SU-DHL-6 (cell line): ENCODE results near the gene BMERB1.

ENCODE experiments used
- H2AFZ ChIP-seq: fragments of 200-600 bp; sonication (generic); 2 replicates; pipeline ENCODE4 v1.6.1; 2014; ENCODE audit warnings: low read depth, mild to moderate bottlenecking, moderate library complexity, mixed read lengths, antibody characterized with exemption, low read length; ENCODE audit not compliant: severe bottlenecking
- H3F3A ChIP-seq: fragments of 200-600 bp; shearing (Covaris generic); 2 replicates; pipeline ENCODE4 v1.6.0; 2016; ENCODE audit warnings: antibody characterized with exemption, mild to moderate bottlenecking; ENCODE audit not compliant: insufficient read depth
- H3K27ac ChIP-seq: fragments of 200-600 bp; sonication (generic); 2 replicates; pipeline ENCODE4 v1.5.1; 2016; ENCODE audit warnings: low read depth, mild to moderate bottlenecking, low read length, moderate library complexity, mixed read lengths
- H3K27me3 ChIP-seq: fragments of 200-600 bp; sonication (generic), shearing (Covaris generic); 2 replicates; pipeline ENCODE4 v1.6.0; 2014; ENCODE audit warnings: mild to moderate bottlenecking, low read length
- H3K36me3 ChIP-seq: fragments of 200-600 bp; sonication (generic); 2 replicates; pipeline ENCODE4 v1.6.1; 2014; ENCODE audit warnings: mild to moderate bottlenecking, low read length, mixed read lengths
- H3K4me2 ChIP-seq: fragments of 300-600, 200-600 bp; shearing (Covaris generic), sonication (generic); 2 replicates; pipeline ENCODE4 v1.6.0; 2014; ENCODE audit warnings: low read length, low read depth, mild to moderate bottlenecking; ENCODE audit not compliant: poor library complexity, severe bottlenecking
- H3K4me3 ChIP-seq: fragments of 200-600 bp; sonication (generic); 2 replicates; pipeline ENCODE4 v1.5.1; 2014; ENCODE audit warnings: antibody characterized with exemption, low read length, mild to moderate bottlenecking, mixed read lengths; ENCODE audit not compliant: insufficient read depth, poor library complexity, severe bottlenecking
- H3K79me2 ChIP-seq: fragments of 200-600 bp; sonication (generic); 2 replicates; pipeline ENCODE4 v1.6.1; 2014; ENCODE audit warnings: mild to moderate bottlenecking, low read length, moderate library complexity; ENCODE audit not compliant: insufficient read depth
- H3K9ac ChIP-seq: fragments of 200-600 bp; sonication (generic); 2 replicates; pipeline ENCODE4 v1.7.0; 2014; ENCODE audit warnings: mild to moderate bottlenecking, low read length
- H3K9me2 ChIP-seq: fragments of 200-600 bp; sonication (generic); replicated peaks from 2 replicates; pipeline ENCODE4 v1.6.1; 2014; ENCODE audit warnings: low read length; ENCODE audit not compliant: insufficient read depth
- H3K9me3 ChIP-seq: fragments of 200-600 bp; sonication (generic); 2 replicates; pipeline ENCODE4 v1.6.1; 2014; ENCODE audit warnings: low read length, mixed read lengths; ENCODE audit not compliant: insufficient read depth
- H4K20me1 ChIP-seq: fragments of 200-600 bp; sonication (generic); 2 replicates; pipeline ENCODE4 v1.6.1; 2014; ENCODE audit warnings: low read depth, mild to moderate bottlenecking, antibody characterized with exemption, low read length, moderate library complexity, mixed read lengths
- EZH2phosphoT487 ChIP-seq: fragments of 200-600 bp; sonication (generic), shearing (Covaris generic); conservative IDR thresholded peaks from 2 replicates; pipeline ENCODE4 v1.6.1; 2018; ENCODE audit warnings: mild to moderate bottlenecking, antibody characterized with exemption, low read length, moderate library complexity, mixed read lengths
- TF ChIP-seq, protein P1 (sequence below): fragments of 200-600 bp; sonication (generic); IDR thresholded peaks from one replicate; pipeline ENCODE4 v1.5.1; 2017; ENCODE audit warnings: antibody characterized with exemption, mild to moderate bottlenecking, low read length, moderate library complexity; ENCODE audit not compliant: insufficient read depth, poor library complexity, severe bottlenecking

BMERB1 gene

DNA sequence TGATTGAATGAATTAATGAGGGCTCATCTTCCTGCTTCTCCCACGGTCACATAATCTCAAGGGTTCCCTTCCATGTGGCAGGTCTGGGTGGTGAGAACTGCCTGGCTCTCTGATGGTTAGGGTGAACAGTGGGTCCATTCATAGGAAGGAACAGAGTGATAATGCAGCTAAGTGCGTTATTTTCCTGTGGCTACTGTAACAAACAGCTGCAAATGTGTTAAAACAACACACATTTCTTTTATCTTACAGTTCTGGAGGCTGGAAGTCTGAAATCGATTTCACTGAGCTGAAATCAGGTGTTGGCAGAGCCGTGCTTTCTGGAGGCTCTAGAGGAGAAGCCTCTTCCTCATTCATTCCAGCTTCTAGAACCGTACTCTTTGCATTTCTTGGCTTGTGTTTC lies 95.3 kb downstream of the BMERB1 start:
- H3K27me3 ChIP-seq = no peaks in the 10 kb centered on the region
- H3F3A ChIP-seq = no peaks in the 10 kb centered on the region
- no peak overlapping the region for H3K4me2 ChIP-seq
- H3K79me2 ChIP-seq = no peaks in the 10 kb centered on the region
- H4K20me1 ChIP-seq = no peaks in the 10 kb centered on the region
- no peak overlapping the region for H2AFZ ChIP-seq
- H3K27ac ChIP-seq = no peak overlapping the region
- TF ChIP-seq, protein P1, sequence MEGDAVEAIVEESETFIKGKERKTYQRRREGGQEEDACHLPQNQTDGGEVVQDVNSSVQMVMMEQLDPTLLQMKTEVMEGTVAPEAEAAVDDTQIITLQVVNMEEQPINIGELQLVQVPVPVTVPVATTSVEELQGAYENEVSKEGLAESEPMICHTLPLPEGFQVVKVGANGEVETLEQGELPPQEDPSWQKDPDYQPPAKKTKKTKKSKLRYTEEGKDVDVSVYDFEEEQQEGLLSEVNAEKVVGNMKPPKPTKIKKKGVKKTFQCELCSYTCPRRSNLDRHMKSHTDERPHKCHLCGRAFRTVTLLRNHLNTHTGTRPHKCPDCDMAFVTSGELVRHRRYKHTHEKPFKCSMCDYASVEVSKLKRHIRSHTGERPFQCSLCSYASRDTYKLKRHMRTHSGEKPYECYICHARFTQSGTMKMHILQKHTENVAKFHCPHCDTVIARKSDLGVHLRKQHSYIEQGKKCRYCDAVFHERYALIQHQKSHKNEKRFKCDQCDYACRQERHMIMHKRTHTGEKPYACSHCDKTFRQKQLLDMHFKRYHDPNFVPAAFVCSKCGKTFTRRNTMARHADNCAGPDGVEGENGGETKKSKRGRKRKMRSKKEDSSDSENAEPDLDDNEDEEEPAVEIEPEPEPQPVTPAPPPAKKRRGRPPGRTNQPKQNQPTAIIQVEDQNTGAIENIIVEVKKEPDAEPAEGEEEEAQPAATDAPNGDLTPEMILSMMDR = no peak
- no peak for TF ChIP-seq EZH2phosphoT487
- H3K9me2 ChIP-seq = no peaks in the 10 kb centered on the region
- H3K9me3 ChIP-seq = no peaks in the 10 kb centered on the region
- H3K36me3 ChIP-seq = no peaks in the 10 kb centered on the region
- no peak overlapping the region for H3K9ac ChIP-seq
- H3K4me3 ChIP-seq = no peak overlapping the region

DNA sequence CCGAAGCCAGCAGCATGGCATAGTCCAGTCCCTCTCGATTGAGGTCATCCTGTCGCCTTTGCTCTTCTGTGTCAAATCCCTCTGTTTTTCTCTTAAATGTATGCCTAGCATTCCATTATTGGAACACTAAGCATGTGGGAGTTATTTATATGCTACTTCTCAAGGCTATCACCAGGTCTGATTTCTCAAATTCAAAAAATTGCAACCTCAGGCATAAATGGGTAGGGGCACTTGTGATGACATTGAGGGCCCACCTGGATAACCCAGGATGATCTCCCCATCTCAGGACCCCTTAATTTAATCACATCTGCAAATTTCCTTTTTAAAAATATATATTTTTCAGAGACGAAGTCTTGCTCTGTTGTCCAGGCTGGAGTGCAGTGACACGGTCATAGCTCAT lies 95.7 kb downstream of the BMERB1 start:
- Histone ChIP-seq H3K27ac (no peak overlapping the region), H4K20me1 (no peaks in the 10 kb centered on the region), H2AFZ (no peak overlapping the region), H3K4me3 (no peak overlapping the region), H3K36me3 (no peaks in the 10 kb centered on the region), H3K9me2 (no peaks in the 10 kb centered on the region), H3K9me3 (no peaks in the 10 kb centered on the region), H3K79me2 (no peaks in the 10 kb centered on the region), H3K4me2 (no peak overlapping the region), H3F3A (no peaks in the 10 kb centered on the region), H3K9ac (no peak overlapping the region), H3K27me3 (no peaks in the 10 kb centered on the region)
- no peak for TF ChIP-seq EZH2phosphoT487
- TF ChIP-seq, protein P1 = no peak

DNA sequence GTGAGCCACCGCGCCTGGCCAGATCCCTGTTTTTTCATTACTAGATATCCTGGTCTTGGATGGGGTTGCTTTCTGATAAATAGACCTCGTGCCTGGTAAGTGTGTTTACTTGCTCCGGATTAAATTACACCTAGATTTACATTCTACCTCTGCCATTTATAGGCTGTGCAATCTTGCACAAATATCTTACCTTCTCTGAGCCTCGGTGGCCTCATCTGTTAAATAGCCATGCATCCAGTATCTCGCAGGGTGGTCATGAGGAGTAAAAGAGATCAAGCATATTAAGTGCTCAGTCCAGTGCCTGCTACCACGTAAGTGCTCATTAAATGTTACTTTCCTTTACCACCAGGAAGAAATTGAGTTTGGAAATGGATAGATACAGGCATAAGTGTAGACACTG lies 98.4 kb downstream of the BMERB1 start:
- no peaks in the 10 kb centered on the region for H3K27me3 ChIP-seq
- no peak overlapping the region for H3K4me3 ChIP-seq
- H3F3A ChIP-seq = no peaks in the 10 kb centered on the region
- H3K9ac ChIP-seq = no peak overlapping the region
- H3K79me2 ChIP-seq = no peaks in the 10 kb centered on the region
- TF ChIP-seq EZH2phosphoT487 = no peak
- TF ChIP-seq, protein P1 = no peak
- H3K9me2 ChIP-seq = no peaks in the 10 kb centered on the region
- H3K27ac ChIP-seq = no peak overlapping the region
- no peaks in the 10 kb centered on the region for H4K20me1 ChIP-seq
- no peak overlapping the region for H3K4me2 ChIP-seq
- H3K9me3 ChIP-seq = no peaks in the 10 kb centered on the region
- H3K36me3 ChIP-seq = no peaks in the 10 kb centered on the region
- no peak overlapping the region for H2AFZ ChIP-seq
